Measurements from ENCODE around the gene NTHL1.

The NTHL1 gene

DNA sequence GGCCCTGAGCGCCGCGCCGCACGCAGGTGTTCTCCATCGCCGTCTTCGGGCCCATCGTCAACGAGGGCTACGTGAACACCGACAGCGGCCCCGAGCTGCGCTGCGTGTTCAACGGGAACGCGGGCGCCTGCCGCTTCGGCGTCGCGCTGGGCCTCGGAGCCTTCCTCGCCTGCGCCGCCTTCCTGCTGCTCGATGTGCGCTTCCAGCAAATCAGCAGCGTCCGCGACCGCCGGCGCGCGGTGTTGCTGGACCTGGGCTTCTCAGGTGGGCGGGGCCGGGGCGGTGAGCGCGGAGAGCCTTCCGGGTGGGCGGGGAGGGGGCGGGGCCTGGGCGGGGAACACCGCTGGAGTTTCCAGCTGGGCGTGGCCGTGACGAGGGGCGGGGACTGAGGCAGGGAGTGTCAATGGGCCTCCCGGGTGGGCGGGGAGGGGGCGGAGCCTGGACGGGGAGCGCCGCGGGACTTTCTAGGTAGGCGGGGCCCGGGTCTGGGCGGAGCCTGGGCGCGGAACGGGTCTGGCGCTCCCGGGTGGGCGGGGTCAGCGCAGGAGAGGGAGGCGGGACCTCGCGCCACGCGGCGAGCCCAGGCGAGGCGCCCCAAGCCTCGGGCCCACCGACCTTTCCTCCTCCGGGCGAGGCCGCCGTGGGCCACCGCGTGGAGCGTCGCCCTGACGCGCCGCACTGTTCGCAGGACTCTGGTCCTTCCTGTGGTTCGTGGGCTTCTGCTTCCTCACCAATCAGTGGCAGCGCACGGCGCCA lies 55.5 kb downstream of the NTHL1 start:
- Mint-ChIP-seq H3K27me3 (peaks cover 48% of the 10 kb centered on the region), H3K4me1 (ENCODE audit: low read depth) (peaks cover 15% of the 10 kb centered on the region), H3K36me3 (ENCODE audit: low read depth) (peaks cover 17% of the 10 kb centered on the region), H3K27ac (peak overlapping the region; percentile 69), H3K9me3 (no peaks in the 10 kb centered on the region), H3K4me3 (peak overlapping the region; percentile 66)
- intact Hi-C loops (cut with micrococcal nuclease), result no loop called here

DNA sequence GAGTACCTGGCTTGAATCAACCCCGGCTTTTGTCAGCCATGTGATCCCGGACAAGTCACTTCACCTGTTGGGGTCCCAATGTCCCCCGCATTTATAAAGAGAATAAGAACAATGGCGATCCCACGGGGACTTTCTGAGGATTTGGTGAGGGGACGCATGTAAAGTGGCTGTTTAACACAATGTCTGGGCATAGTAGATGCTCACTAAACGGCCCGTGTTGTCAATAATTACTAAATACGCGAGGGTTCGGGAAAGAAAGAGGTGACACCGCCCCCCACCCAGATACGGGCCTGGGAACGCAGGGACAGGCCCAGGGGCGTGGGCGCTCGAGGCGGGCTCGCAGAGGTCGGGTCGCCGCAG lies 56.1 kb downstream of the NTHL1 start:
- H3K4me1 Mint-ChIP-seq (ENCODE audit: low read depth), result peaks cover 20% of the 10 kb centered on the region
- peaks cover 51% of the 10 kb centered on the region for H3K27me3 Mint-ChIP-seq
- H3K9me3 Mint-ChIP-seq, result no peaks in the 10 kb centered on the region
- peaks cover 17% of the 10 kb centered on the region for H3K36me3 Mint-ChIP-seq (ENCODE audit: low read depth)
- H3K4me3 Mint-ChIP-seq, result peak overlapping the region; percentile 66
- intact Hi-C loops (cut with micrococcal nuclease), result no loop called here
- peak overlapping the region; percentile 69 for H3K27ac Mint-ChIP-seq

DNA sequence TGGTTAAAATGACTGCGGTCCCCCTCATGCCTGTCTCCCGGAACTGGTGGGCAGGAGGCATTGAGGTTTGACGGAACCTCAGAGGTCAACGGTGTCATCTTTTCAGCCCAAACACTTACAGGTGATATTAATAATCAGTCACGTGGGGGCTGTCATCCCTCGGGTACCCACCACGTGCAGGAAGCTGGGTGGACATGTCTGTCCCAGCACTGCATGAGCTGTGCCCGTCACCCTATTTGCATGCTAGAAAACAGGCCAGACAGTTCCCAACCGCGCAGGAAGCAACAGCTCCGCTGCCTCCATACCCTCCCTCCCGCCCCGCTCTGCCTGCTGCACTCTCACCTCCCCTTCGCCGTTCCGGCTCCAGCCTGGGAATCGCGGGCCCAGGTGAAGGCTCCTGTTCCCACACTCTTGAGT lies 56.5 kb downstream of the NTHL1 start:
- Mint-ChIP-seq H3K27ac (peak overlapping the region; percentile 69), H3K4me1 (ENCODE audit: low read depth) (peaks cover 24% of the 10 kb centered on the region), H3K27me3 (peaks cover 52% of the 10 kb centered on the region), H3K9me3 (no peaks in the 10 kb centered on the region), H3K36me3 (ENCODE audit: low read depth) (peaks cover 18% of the 10 kb centered on the region), H3K4me3 (peak overlapping the region; percentile 66)
- intact Hi-C loops (cut with micrococcal nuclease), result no loop called here

DNA sequence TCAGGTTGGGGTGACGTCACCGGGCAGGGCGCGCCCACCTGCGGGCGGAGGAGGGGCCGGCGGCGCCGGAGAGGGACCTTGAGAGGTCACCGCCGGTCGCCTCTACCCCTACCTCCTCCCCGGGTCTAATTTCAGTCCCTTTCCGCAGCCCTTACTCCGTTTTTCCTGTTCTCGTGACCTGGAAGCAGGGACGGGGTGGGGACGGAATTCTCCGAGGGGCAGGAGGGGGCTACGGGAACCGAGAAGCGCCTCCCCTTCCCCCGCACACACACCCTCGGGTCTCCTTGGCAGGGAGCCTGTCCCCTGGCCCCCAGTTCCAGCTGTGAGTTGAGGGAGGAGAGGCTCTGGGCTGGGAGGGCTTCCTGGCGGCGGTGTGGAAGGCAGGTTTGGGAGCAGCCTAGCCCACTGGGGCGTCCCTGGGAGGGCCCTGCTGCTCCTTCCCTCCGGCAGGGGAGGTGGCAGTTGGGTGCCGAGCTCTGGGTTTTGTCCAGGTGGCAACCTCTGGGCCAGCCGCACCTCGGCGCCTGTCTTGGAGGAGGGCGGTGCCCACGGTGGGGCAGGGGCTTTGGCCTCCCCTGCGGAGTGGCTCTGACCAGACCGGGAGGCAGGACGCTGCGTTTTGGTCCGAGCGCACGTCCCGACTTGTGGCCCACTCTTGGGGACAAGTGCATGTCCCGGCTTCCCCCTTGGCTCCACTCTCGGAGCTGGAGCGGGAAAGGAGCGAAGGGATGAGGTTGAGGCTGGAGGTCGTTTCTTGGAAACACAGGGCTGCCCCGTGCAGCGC lies 57.1 kb downstream of the NTHL1 start:
- peak overlapping the region; percentile 40 for H3K4me3 Mint-ChIP-seq
- peaks cover 24% of the 10 kb centered on the region for H3K36me3 Mint-ChIP-seq (ENCODE audit: low read depth)
- peaks cover 52% of the 10 kb centered on the region for H3K27me3 Mint-ChIP-seq
- peaks cover 29% of the 10 kb centered on the region for H3K4me1 Mint-ChIP-seq (ENCODE audit: low read depth)
- peak overlapping the region; percentile 43 for H3K27ac Mint-ChIP-seq
- intact Hi-C loops (cut with micrococcal nuclease), result no loop called here
- H3K9me3 Mint-ChIP-seq, result no peaks in the 10 kb centered on the region

DNA sequence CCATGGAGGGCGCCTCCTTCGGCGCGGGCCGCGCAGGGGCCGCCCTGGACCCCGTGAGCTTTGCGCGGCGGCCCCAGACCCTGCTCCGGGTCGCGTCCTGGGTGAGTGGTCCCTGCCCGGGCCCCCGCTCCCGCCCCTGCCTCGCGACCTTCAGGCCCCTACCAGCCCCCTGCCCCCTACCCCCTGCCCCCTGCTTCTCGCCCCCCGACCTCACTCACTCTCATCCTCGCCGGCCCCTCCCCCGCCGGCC lies 57.6 kb downstream of the NTHL1 start:
- Mint-ChIP-seq H3K27ac (no peak overlapping the region), H3K4me1 (ENCODE audit: low read depth) (peaks cover 34% of the 10 kb centered on the region), H3K36me3 (ENCODE audit: low read depth) (peaks cover 29% of the 10 kb centered on the region), H3K4me3 (peak overlapping the region; percentile 40), H3K27me3 (peaks cover 52% of the 10 kb centered on the region), H3K9me3 (no peaks in the 10 kb centered on the region)
- intact Hi-C loops (cut with micrococcal nuclease), result no loop called here
